ENCODE results near the gene GOLPH3. TPM values are rescaled to one million over a fixed set of nuclear protein-coding genes. Genes with fewer than 3 reads are reported as not detected.

Gene GOLPH3
- polyA plus RNA-seq, 1 donor from 2014 or later = 75.8 TPM

GRCh38 chr5:32163785-32164184 is 10.3 kb downstream of the GOLPH3 start:
- Histone ChIP-seq H3F3A (ENCODE audit: insufficient read depth, low read length, poor library complexity, severe bottlenecking) (no peaks in the 10 kb centered on the region), H3K27me3 (ENCODE audit: insufficient read depth, low read depth, low read length) (no peaks in the 10 kb centered on the region), H3K9me2 (ENCODE audit: insufficient read depth, low read length) (no peaks in the 10 kb centered on the region), H3K9me3 (ENCODE audit: low read length) (no peaks in the 10 kb centered on the region), H3K4me2 (ENCODE audit: low read length) (no peak overlapping the region), H4K20me1 (ENCODE audit: insufficient read depth) (no peaks in the 10 kb centered on the region), H3K9ac (ENCODE audit: low read length) (no peak overlapping the region), H2AFZ (ENCODE audit: low read depth, low read length) (no peak overlapping the region), H3K36me3 (ENCODE audit: insufficient read depth, low read length) (no peaks in the 10 kb centered on the region), H3K4me3 (ENCODE audit: low read length) (no peak overlapping the region), H3K79me2 (replicated peaks; ENCODE audit: insufficient read depth, low read length) (peaks cover 72% of the 10 kb centered on the region), H3K27ac (ENCODE audit: low read length) (no peak overlapping the region)
- TF ChIP-seq CTCF (IDR thresholded peaks at IDR 0.05; ENCODE audit: poor library complexity, severe bottlenecking) = no peak
- TF ChIP-seq EP300 (conservative IDR thresholded peaks at IDR 0.05; ENCODE audit: poor library complexity, severe bottlenecking) = no peak
- TF ChIP-seq, protein P1, sequence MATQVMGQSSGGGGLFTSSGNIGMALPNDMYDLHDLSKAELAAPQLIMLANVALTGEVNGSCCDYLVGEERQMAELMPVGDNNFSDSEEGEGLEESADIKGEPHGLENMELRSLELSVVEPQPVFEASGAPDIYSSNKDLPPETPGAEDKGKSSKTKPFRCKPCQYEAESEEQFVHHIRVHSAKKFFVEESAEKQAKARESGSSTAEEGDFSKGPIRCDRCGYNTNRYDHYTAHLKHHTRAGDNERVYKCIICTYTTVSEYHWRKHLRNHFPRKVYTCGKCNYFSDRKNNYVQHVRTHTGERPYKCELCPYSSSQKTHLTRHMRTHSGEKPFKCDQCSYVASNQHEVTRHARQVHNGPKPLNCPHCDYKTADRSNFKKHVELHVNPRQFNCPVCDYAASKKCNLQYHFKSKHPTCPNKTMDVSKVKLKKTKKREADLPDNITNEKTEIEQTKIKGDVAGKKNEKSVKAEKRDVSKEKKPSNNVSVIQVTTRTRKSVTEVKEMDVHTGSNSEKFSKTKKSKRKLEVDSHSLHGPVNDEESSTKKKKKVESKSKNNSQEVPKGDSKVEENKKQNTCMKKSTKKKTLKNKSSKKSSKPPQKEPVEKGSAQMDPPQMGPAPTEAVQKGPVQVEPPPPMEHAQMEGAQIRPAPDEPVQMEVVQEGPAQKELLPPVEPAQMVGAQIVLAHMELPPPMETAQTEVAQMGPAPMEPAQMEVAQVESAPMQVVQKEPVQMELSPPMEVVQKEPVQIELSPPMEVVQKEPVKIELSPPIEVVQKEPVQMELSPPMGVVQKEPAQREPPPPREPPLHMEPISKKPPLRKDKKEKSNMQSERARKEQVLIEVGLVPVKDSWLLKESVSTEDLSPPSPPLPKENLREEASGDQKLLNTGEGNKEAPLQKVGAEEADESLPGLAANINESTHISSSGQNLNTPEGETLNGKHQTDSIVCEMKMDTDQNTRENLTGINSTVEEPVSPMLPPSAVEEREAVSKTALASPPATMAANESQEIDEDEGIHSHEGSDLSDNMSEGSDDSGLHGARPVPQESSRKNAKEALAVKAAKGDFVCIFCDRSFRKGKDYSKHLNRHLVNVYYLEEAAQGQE (IDR thresholded peaks at IDR 0.05; ENCODE audit: borderline replicate concordance) = no peak
- TF ChIP-seq EZH2 (IDR thresholded peaks at IDR 0.05; ENCODE audit: borderline replicate concordance, insufficient read depth, low read length, poor library complexity, severe bottlenecking) = no peak
- TF ChIP-seq TAF1 (IDR thresholded peaks at IDR 0.05; ENCODE audit: low read depth) = no peak
- no peak for TF ChIP-seq MXI1 (conservative IDR thresholded peaks at IDR 0.05; ENCODE audit: poor library complexity, severe bottlenecking)
- no peak for TF ChIP-seq RAD21 (conservative IDR thresholded peaks at IDR 0.05)
- TF ChIP-seq POLR2AphosphoS5 (IDR thresholded peaks at IDR 0.05) = no peak
- TF ChIP-seq SMC3 (conservative IDR thresholded peaks at IDR 0.05; ENCODE audit: poor library complexity) = no peak

- Histone ChIP-seq H3K9me2 (ENCODE audit: insufficient read depth, low read length) (no peaks in the 10 kb centered on the region), H2AFZ (ENCODE audit: low read depth, low read length) (no peak overlapping the region), H3K9ac (ENCODE audit: low read length) (no peak overlapping the region), H4K20me1 (ENCODE audit: insufficient read depth) (no peaks in the 10 kb centered on the region), H3K4me2 (ENCODE audit: low read length) (no peak overlapping the region), H3F3A (ENCODE audit: insufficient read depth, low read length, poor library complexity, severe bottlenecking) (no peaks in the 10 kb centered on the region), H3K9me3 (ENCODE audit: low read length) (no peaks in the 10 kb centered on the region), H3K36me3 (ENCODE audit: insufficient read depth, low read length) (no peaks in the 10 kb centered on the region), H3K27ac (ENCODE audit: low read length) (no peak overlapping the region), H3K4me3 (ENCODE audit: low read length) (no peak overlapping the region), H3K79me2 (replicated peaks; ENCODE audit: insufficient read depth, low read length) (peaks cover 70% of the 10 kb centered on the region), H3K27me3 (ENCODE audit: insufficient read depth, low read depth, low read length) (no peaks in the 10 kb centered on the region)
- TF ChIP-seq MXI1 (conservative IDR thresholded peaks at IDR 0.05; ENCODE audit: poor library complexity, severe bottlenecking) (no peak), TAF1 (IDR thresholded peaks at IDR 0.05; ENCODE audit: low read depth) (no peak)
- TF ChIP-seq, protein P1 (IDR thresholded peaks at IDR 0.05; ENCODE audit: borderline replicate concordance) = no peak
Observed at GRCh38 chr5:32163053-32163452, 11.1 kb downstream of the GOLPH3 start.

All from neural cell (in vitro differentiated cells).